ENCODE data around the gene RBMS3. TPM values are rescaled to one million over a fixed set of nuclear protein-coding genes. Genes with fewer than 3 reads are reported as not detected.

RBMS3 gene
- total RNA-seq, 2 donors from 2014 or later = 1.4 to 3.5 TPM

DNA sequence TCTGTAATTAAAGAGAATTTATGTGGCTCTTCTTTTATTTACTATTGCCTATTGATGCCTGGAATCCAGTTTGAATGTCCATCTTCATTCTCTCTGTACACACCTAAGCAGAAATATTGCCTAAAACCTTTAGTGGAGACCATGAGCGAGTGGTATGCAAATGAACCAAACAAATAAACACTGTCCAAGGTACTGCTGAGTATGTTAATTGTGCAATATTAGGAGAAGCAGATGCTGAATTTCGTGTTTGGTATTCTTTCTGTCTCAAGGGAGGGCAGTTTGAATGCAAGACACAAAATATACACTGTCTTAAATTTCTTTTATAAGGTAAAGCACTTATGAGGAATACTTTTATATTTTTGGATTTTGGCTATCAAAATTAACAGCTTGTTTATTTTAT is 440.9 kb downstream of the RBMS3 start:
- Mint-ChIP-seq H3K4me1 (ENCODE audit: low read depth in 2 of 2) (no peaks in the 10 kb centered on the region), H3K27ac (no peak overlapping the region), H3K36me3 (no peaks in the 10 kb centered on the region), H3K27me3 (no peaks in the 10 kb centered on the region), H3K9me3 (peaks cover 16% of the 10 kb centered on the region), H3K4me3 (no peak overlapping the region)
- ATAC-seq = no peak
- no peak for DNase-seq (ENCODE audit: low spot score)

- Mint-ChIP-seq H3K4me3 (no peak overlapping the region), H3K9me3 (peaks cover 24% of the 10 kb centered on the region), H3K27ac (no peak overlapping the region), H3K36me3 (no peaks in the 10 kb centered on the region), H3K4me1 (ENCODE audit: low read depth in 2 of 2) (no peaks in the 10 kb centered on the region), H3K27me3 (no peaks in the 10 kb centered on the region)
- DNase-seq (ENCODE audit: low spot score) (no peak), ATAC-seq (no peak)
Measured at GRCh38 chr3:29731050-29731449, 450.2 kb downstream of the RBMS3 start.

- H3K36me3 Mint-ChIP-seq = no peaks in the 10 kb centered on the region
- H3K27ac Mint-ChIP-seq = no peak overlapping the region
- no peaks in the 10 kb centered on the region for H3K27me3 Mint-ChIP-seq
- no peak overlapping the region for H3K4me3 Mint-ChIP-seq
- H3K9me3 Mint-ChIP-seq = no peaks in the 10 kb centered on the region
- DNase-seq (ENCODE audit: low spot score) (no peak), ATAC-seq (no peak)
- H3K4me1 Mint-ChIP-seq (ENCODE audit: low read depth in 2 of 2) = no peaks in the 10 kb centered on the region
Measured at GRCh38 chr3:29741231-29741630, 460.4 kb downstream of the RBMS3 start.

DNA sequence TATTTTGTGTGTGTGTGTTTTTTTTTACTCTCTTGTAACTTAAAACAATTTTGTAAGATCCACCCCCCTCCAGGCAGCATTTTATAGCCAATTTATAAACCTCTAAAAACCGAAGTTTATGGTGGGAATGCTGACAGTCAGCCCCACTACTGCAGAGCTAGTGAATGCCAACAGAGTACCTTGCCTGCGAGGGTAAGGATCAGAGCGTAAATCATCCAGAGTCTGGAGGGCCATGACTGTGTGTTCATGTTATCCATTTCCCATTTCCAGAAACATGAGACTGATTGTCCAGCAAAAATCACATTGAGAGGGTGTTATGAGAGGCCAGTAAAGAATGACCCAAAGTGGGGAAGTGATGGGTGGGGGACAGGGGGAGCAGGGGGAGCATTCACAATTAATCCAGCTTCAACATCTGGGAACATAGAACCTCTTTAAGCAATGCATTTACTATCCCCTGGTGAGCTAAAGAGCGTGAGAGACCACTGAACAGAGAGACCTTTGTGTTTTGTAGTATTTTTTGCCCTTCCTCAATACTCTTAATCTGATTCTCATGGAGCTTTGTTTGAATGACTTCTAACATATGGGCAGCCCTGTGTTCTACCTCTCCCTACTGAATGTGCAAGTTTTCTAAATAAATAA is 464.5 kb downstream of the RBMS3 start:
- Mint-ChIP-seq H3K4me3 (no peak overlapping the region), H3K9me3 (no peaks in the 10 kb centered on the region), H3K27me3 (no peaks in the 10 kb centered on the region), H3K4me1 (ENCODE audit: low read depth in 2 of 2) (no peaks in the 10 kb centered on the region), H3K27ac (no peak overlapping the region), H3K36me3 (no peaks in the 10 kb centered on the region)
- ATAC-seq (no peak), DNase-seq (ENCODE audit: low spot score) (no peak)

- no peak overlapping the region for H3K27ac Mint-ChIP-seq
- H3K36me3 Mint-ChIP-seq = no peaks in the 10 kb centered on the region
- DNase-seq (ENCODE audit: low spot score) (no peak), ATAC-seq (no peak)
- no peak overlapping the region for H3K4me3 Mint-ChIP-seq
- H3K27me3 Mint-ChIP-seq = no peaks in the 10 kb centered on the region
- no peaks in the 10 kb centered on the region for H3K9me3 Mint-ChIP-seq
- H3K4me1 Mint-ChIP-seq (ENCODE audit: low read depth in 2 of 2) = no peaks in the 10 kb centered on the region
Measured at GRCh38 chr3:29746163-29746760, 465.4 kb downstream of the RBMS3 start.

DNA sequence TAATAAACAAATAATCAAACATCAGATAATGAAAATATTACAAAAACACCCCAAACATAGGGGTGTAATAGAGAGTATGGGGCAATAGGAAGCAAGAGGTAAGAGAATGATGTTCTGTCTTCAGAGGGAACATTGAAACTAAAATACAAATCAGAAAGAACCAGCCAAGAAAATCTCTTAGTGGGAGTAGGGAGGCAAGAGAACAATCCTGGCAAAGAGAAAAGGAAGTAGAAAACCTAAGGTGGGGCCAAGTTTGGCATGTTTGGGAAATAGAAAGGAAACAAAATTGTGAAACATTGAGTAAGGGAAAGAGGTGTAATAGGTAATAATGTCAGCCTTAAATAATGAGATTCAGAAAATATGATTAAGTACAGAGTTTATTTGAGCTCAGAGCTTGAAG is 467.1 kb downstream of the RBMS3 start:
- Mint-ChIP-seq H3K4me3 (no peak overlapping the region), H3K27ac (no peak overlapping the region), H3K27me3 (no peaks in the 10 kb centered on the region), H3K9me3 (no peaks in the 10 kb centered on the region), H3K4me1 (ENCODE audit: low read depth in 2 of 2) (no peaks in the 10 kb centered on the region), H3K36me3 (no peaks in the 10 kb centered on the region)
- ATAC-seq (no peak), DNase-seq (ENCODE audit: low spot score) (no peak)

DNA sequence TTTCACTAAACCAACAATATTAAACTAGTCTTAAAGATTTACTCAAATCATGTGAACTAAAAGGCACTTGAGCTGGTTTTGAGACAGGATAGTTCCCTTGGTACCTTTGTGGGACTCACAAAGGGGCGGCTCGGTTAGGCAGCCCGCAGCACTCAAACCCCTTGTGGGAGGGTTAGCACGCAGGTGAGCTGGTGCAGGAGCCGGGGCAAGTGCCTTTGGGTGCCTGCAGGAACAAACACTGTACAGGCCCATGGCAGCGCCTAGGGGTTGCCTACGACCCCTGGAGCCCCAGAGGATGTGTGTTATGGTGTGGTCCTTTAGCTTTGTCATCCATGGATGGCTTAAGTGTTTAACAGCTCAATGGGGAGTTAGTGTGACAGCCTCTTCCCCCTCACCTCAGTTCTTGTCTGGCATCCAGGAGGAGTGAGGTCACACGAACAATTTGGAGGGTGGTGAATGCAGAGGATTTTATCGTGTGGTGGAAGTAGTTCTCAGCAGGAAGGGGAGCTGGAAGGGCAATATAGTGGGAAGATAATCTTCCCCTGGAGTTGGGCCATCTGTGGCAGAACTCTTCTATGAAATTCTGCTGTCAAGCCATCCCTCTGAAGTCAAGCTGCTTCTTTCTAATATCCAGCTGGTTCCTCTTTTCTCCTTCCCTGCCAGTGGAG is 470.9 kb downstream of the RBMS3 start:
- DNase-seq (ENCODE audit: low spot score) (no peak), ATAC-seq (no peak)
- no peaks in the 10 kb centered on the region for H3K36me3 Mint-ChIP-seq
- no peaks in the 10 kb centered on the region for H3K27me3 Mint-ChIP-seq
- H3K9me3 Mint-ChIP-seq = no peaks in the 10 kb centered on the region
- H3K27ac Mint-ChIP-seq = no peak overlapping the region
- no peaks in the 10 kb centered on the region for H3K4me1 Mint-ChIP-seq (ENCODE audit: low read depth in 2 of 2)
- H3K4me3 Mint-ChIP-seq = no peak overlapping the region

DNA sequence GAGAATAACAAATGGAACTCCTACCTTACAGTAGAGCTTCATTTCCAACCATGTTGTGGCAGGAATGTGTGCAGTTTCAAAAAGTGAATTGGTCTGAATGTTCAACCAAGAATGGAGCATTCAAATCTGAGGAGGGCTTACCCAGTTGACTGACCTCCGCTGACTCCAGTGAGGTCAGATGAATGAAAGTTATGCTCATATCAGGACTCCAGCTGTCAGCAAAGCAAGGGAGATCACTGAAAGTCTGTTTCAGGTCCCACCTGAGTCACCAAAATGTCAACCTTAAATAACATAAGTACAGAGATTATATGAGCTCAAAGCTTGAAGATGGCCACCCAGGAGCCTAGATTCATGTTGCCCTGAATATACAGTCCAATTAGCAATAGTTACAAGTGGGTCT is 473.5 kb downstream of the RBMS3 start:
- DNase-seq (ENCODE audit: low spot score) = no peak
- Mint-ChIP-seq H3K9me3 (no peaks in the 10 kb centered on the region), H3K27ac (no peak overlapping the region), H3K4me1 (ENCODE audit: low read depth in 2 of 2) (no peaks in the 10 kb centered on the region), H3K4me3 (no peak overlapping the region), H3K36me3 (no peaks in the 10 kb centered on the region), H3K27me3 (no peaks in the 10 kb centered on the region)
- no peak for ATAC-seq

- Mint-ChIP-seq H3K4me3 (no peak overlapping the region), H3K9me3 (no peaks in the 10 kb centered on the region), H3K4me1 (ENCODE audit: low read depth in 2 of 2) (no peaks in the 10 kb centered on the region), H3K27me3 (no peaks in the 10 kb centered on the region), H3K36me3 (no peaks in the 10 kb centered on the region), H3K27ac (no peak overlapping the region)
- ATAC-seq (no peak), DNase-seq (ENCODE audit: low spot score) (no peak)
Measured at GRCh38 chr3:29755416-29755815, 474.5 kb downstream of the RBMS3 start.

- Mint-ChIP-seq H3K36me3 (no peaks in the 10 kb centered on the region), H3K4me3 (no peak overlapping the region), H3K9me3 (peaks cover 3% of the 10 kb centered on the region), H3K4me1 (ENCODE audit: low read depth in 2 of 2) (no peaks in the 10 kb centered on the region), H3K27me3 (no peaks in the 10 kb centered on the region), H3K27ac (no peak overlapping the region)
- no peak for ATAC-seq
- no peak for DNase-seq (ENCODE audit: low spot score)
Measured at GRCh38 chr3:29757054-29757777, 476.3 kb downstream of the RBMS3 start.

GRCh38 chr3:29758108-29758433 is 477.2 kb downstream of the RBMS3 start:
- no peaks in the 10 kb centered on the region for H3K4me1 Mint-ChIP-seq (ENCODE audit: low read depth in 2 of 2)
- no peaks in the 10 kb centered on the region for H3K36me3 Mint-ChIP-seq
- peaks cover 3% of the 10 kb centered on the region for H3K9me3 Mint-ChIP-seq
- ATAC-seq (no peak), DNase-seq (ENCODE audit: low spot score) (no peak)
- no peaks in the 10 kb centered on the region for H3K27me3 Mint-ChIP-seq
- H3K27ac Mint-ChIP-seq = no peak overlapping the region
- no peak overlapping the region for H3K4me3 Mint-ChIP-seq

GRCh38 chr3:29758434-29759322 is 477.8 kb downstream of the RBMS3 start:
- Mint-ChIP-seq H3K36me3 (no peaks in the 10 kb centered on the region), H3K9me3 (peaks cover 3% of the 10 kb centered on the region), H3K4me3 (no peak overlapping the region), H3K4me1 (ENCODE audit: low read depth in 2 of 2) (no peaks in the 10 kb centered on the region), H3K27ac (no peak overlapping the region), H3K27me3 (no peaks in the 10 kb centered on the region)
- DNase-seq (ENCODE audit: low spot score) = no peak
- ATAC-seq = no peak

GRCh38 chr3:29759411-29760225 is 478.7 kb downstream of the RBMS3 start:
- DNase-seq (ENCODE audit: low spot score) = no peak
- no peak overlapping the region for H3K4me3 Mint-ChIP-seq

More at GRCh38 chr3:29759411-29760225, 478.7 kb downstream of the RBMS3 start:
- H3K9me3 Mint-ChIP-seq = peaks cover 3% of the 10 kb centered on the region
- no peak overlapping the region for H3K27ac Mint-ChIP-seq
- H3K4me1 Mint-ChIP-seq (ENCODE audit: low read depth in 2 of 2) = no peaks in the 10 kb centered on the region
- ATAC-seq = no peak
- H3K36me3 Mint-ChIP-seq = no peaks in the 10 kb centered on the region
- H3K27me3 Mint-ChIP-seq = no peaks in the 10 kb centered on the region
